NCI-H2107 treated with DMSO at 0.1 percent for 48 hours (cell line): ENCODE measurements around the gene B4GALT1.
"Not testable (repeated sequence)": the region's sequence is repeated elsewhere in the genome, so short reads cannot be mapped to it uniquely, and the experiment has no call there.

ENCODE experiments used
- DNase-seq: peaks from one replicate; lab custom pipeline; 2025; ENCODE audit not compliant: unreplicated experiment; lab: John Stamatoyannopoulos, UW

B4GALT1 gene

DNA sequence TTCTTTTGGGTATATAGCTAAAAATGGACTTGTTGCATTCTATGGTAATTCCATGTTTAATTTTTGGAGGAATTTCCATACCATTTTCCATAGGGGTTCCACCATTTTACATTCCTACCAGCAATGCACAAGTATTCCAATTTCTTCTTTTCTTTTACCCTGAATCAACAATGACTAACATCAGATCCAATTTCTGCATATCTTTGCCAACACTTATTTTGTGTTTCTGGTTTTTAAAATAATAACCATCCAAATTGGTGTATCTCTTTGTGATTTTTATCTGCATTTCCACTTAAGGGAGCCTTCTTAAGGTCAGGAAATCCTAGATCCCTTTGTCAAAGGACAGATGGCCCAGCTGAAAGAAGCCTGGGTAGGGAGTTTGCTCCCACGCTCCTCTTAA, 61.2 kb downstream of the B4GALT1 start:
- no peak for DNase-seq

DNA sequence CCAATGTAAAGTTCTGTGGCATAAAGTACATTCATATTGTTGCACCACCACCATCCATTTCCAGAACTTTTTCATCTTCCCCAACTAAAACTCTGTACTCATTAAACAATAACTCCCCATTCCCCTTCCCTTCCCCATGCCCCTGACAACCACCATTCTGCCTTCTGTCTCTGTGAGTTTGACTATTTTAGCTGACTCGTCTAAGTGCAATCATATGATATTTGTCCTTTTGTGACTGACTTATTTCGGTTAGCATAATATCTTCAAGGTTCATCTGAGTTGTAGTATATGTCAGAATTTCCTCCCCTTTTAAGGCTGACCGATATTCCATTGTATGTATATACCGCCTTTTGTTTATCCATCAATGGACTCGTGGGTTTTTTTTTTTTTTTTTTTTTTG, 61.6 kb downstream of the B4GALT1 start:
- no peak for DNase-seq

DNA sequence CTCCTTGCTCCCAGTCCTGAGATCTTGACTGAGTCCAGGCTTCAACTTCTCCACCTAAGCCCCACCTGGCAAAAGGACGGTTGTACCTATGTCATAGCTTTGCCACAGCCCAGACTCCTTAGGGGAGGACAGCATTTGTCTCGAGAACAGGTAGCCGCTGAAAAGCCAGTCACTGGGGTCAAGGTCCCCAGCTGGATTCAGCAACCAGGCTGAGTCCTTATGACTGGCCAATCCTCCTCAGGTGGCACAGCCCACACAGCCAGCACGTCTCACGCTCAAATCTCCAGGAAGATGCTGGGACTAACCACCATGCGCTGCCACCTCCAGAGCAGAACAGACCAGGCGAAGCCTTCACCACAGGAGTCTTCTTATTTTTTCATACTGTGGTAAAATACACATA, 62.7 kb downstream of the B4GALT1 start:
- no peak for DNase-seq

DNA sequence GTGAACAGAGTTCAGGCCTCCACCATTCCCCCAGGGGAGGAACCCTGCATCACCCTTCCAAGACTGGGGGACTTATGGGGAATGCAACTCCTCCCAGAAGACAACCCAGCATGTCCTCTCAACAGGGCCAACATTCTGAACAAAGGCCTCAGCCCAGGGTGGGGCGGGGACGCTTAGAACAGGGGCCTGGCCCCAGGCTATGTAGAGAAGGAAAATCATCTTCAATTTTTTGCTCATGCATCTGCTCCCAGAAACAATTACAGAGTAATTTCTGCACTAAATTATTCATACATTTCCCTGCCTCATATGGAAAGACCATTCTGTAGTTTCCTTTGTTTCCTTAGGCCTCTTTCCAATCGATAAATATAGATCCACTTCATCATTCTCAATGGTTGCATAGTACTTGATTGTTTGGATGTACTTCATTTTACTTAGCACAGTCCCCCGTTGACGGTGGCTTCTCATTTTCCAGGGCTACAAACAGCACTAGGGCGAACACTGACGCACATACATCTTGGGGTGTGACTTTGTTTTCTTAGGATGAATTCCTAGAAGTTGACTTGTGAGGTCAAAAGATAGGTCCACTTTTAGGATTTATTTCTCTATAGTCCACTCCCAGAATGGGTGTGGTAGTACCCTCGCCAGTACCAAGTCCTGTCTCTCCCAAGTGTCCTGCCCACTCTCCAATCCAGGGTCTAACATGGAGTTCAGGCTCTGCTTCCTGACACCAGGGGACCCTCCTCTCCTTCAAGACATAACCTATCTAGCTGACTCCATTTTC, 63.4 kb downstream of the B4GALT1 start:
- DNase-seq, result no peak

DNA sequence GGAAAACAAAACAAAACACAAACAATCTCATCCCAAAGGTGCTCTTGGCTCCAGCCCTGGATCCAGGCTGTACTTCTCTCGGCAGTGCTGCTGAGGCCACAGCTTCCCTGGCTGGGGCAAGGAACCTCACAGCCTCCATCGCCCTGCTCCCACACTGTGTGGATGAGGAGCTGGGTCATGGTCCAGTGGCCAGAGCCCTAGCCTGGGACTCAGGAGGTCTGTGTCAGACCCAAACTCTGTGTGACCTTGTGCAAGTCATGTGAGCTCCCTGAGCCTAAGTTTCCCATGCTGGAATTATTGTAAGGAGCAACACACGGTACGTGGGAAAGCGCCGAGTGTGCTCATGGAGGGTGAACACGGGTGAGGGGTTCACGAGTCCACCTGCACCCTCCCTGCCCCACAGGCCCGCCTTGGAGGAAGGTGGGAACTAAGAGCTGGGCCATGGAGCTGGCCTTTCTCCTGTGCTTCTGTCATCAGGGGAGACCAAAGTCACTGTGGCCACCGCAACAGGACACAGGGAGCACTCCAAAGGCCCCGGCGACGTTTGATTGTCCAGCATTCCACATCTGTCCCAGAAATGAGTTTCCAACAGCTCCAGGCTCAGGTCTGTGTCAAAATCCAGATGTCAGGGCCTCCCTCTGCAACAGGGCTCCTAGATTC, 64.5 kb downstream of the B4GALT1 start:
- no peak for DNase-seq

DNA sequence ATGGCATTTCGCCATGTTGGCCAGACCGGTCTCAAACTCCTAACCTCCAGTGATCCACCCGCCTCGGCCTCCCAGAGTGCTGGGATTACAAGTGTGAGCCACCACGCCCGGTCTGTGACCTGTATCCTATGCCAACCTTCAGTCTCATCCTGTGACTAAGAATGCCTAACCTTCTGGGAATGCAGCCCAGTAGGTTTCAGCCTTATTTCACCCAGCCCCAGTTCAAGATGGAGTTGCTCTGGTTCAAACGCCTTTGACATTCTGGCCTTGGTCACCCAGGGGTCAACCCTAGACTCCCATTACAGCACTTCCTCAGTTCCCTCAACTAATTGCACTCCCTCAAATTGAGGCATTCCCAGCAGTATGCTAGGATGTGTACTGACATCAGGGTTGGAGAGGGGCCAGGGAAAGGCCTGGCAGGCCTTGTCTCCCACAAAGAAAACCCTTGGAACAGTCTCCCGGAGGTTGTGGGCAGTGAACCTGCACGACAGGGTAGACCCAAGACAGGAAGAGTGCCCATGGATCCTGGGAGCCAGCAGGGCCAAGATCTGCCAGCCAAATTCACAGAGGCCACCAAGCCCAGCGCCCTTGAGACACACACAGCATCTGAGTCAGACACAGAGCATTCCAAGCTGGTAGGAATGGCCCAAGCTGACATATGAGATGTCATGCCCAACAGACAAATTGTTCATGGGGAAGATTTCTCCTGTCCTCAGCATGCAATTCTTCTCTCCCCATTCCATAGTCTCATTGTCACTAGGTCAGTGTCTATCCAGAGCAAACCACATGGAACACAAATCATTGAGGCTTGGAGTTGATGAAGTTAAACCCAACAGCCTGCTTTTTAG, 65.8 kb downstream of the B4GALT1 start:
- no peak for DNase-seq

DNA sequence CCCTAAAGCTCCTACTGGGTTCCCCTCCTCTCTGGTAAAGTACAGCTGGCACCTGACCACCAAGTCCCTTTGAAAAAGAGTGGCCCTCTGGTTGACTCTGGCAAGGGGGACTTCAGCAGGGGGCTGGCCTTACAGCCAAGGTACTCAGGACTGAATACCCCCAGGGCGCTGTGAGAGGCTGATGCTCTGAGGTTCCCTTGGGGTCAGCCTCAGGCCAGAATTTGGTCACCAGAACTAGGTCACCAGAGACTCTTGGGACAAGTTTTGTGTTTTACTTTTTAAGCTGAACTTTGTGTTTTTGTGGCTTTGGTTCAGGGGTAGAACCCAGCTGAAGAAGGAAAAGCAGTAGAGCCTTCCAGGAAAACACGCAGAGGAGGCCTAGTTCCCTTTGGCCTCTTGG, 67.4 kb downstream of the B4GALT1 start:
- DNase-seq, result no peak

GRCh38 chr9:33097192-33097591, 69.9 kb downstream of the B4GALT1 start:
- no peak for DNase-seq

GRCh38 chr9:33092634-33093033, 74.5 kb downstream of the B4GALT1 start:
- no peak for DNase-seq

GRCh38 chr9:33085672-33086071, 81.5 kb downstream of the B4GALT1 start:
- not testable (repeated sequence) for DNase-seq

DNA sequence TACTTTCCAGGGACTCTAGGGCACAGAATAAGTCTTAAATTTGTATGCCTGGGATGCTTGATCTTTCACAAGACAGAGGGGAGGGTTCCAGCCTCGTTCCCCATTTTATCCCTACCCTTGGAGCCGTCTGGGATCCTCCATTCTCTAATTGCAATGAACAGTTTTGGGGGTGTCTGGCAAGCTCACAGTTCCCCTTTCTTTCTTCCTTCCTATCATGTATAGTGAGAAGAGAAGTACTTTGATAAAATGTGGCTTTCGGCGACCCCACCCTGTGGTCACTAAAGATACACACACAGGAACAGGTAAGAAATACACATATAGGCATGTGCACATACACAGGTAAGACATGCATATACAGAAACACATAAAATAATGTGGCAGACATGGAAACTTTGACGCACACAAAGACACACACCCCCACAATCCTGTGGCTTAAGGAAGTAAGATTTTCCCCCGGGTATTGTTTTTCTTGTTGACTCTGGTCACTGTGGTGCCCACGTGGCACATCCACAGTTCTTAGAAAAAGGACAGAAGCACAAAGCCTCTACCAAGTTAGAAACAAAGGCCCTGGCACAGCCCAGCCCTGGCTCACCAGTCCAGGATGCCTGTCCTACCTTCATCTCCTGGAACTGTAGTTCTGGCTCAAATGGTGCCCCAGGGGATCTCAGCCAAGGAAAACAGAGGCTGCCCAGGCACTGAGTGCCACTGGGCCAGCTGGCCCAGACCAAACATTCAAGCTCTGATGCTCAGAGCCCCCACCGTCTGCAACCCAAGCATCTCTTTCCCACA, 84.4 kb downstream of the B4GALT1 start:
- no peak for DNase-seq

GRCh38 chr9:33082128-33082527, 85.0 kb downstream of the B4GALT1 start:
- no peak for DNase-seq

- peak; percentile 81 for DNase-seq
Observed at GRCh38 chr9:33081128-33081851, 85.8 kb downstream of the B4GALT1 start.

- DNase-seq, result no peak
Observed at GRCh38 chr9:33080534-33080933, 86.6 kb downstream of the B4GALT1 start.

DNA sequence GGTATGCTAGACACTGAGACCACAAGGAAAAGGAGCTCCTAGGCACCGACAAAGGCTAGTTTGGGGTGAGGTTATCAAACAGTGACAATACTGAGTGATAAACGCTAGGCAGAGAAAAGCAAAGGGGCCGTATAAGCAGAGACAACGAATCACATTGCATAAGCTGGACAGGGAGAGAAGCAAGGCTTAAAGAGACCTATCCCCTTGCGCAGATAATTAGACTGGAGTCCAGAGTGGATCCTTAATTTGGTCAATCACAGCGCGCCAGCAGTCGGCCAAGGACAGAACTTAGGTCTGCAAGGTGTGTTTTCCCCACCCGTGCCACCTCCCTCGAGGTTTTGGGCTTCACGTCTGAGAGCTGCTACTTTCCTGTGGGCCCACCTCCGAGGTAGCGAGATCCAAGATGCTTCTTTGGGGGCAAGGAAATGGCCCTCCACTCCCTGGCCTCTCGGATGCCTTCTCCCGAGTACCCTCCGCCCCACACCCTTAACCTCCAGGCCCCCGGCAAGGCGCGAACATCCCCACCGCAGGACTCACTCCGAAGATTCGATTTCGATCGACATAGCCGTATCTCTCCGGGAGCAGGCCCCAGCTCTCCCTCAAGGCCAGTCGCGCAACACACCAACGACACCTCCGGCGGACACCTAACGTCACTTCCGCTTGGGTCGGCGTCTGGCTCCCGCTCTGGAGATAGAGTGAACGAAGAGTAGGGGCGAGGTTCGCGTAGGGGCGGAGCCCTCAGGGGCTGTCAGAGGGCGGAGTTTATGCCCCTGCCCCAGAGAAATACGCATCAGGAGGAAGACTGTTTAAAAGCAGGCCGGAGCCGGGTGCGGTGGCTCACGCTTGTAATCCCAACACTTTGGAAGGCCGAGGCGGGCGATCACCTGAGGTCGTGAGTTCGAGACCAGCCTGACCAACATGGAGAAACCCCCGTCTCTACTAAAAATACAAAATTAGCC, 90.8 kb downstream of the B4GALT1 start, which contains the start of gene SMU1:
SMU1 (minus strand) TSS at position 629 of the 959 bp plus-strand sequence; CDS start at position 563, 66 bp downstream.
- peak; percentile 88 for DNase-seq

GRCh38 chr9:33068991-33069390, 98.1 kb downstream of the B4GALT1 start:
- no peak for DNase-seq

- no peak for DNase-seq
Observed at GRCh38 chr9:33065157-33066076, 101.7 kb downstream of the B4GALT1 start.
